Measurements from ENCODE around the gene CARM1.
"Not testable (repeated sequence)": the region's sequence is repeated elsewhere in the genome, so short reads cannot be mapped to it uniquely, and the experiment has no call there.

CARM1 gene

GRCh38 chr19:10946958-10947657 lies 75.8 kb downstream of the CARM1 start:
- TF ChIP-seq CTCF (IDR thresholded peaks at IDR 0.05; ENCODE audit: low read depth, low read length), result no peak
- Histone ChIP-seq H3K4me3 (ENCODE audit: low read depth, low read length) (no peak overlapping the region), H3K36me3 (no peaks in the 10 kb centered on the region), H3K9me3 (no peaks in the 10 kb centered on the region), H3K4me1 (peaks cover 5% of the 10 kb centered on the region), H3K27me3 (no peaks in the 10 kb centered on the region)
- DNase-seq, result no peak

GRCh38 chr19:10952809-10953208 lies 81.5 kb downstream of the CARM1 start:
- TF ChIP-seq CTCF (IDR thresholded peaks at IDR 0.05; ENCODE audit: low read depth, low read length), result no peak
- no peaks in the 10 kb centered on the region for H3K36me3 ChIP-seq
- no peak for DNase-seq
- no peak overlapping the region for H3K4me3 ChIP-seq (ENCODE audit: low read depth, low read length)
- H3K27me3 ChIP-seq, result no peaks in the 10 kb centered on the region
- H3K9me3 ChIP-seq, result no peaks in the 10 kb centered on the region
- no peaks in the 10 kb centered on the region for H3K4me1 ChIP-seq

- H3K9me3 ChIP-seq; H3K27me3 ChIP-seq; H3K36me3 ChIP-seq; H3K4me3 ChIP-seq (ENCODE audit: low read depth, low read length); H3K4me1 ChIP-seq; DNase-seq: not testable (repeated sequence)
Observed at GRCh38 chr19:10959277-10959968, 88.1 kb downstream of the CARM1 start.

- Histone ChIP-seq H3K4me1 (no peaks in the 10 kb centered on the region; the same call in 1 of the 2 replicates), H3K27me3 (no peaks in the 10 kb centered on the region), H3K9me3 (no peaks in the 10 kb centered on the region; the same call in 1 of the 2 replicates), H3K36me3 (peaks cover 10% of the 10 kb centered on the region), H3K4me3 (ENCODE audit: low read depth, low read length) (peak within 1 kb of the TSS; percentile 98)
- DNase-seq, result peak; percentile 98
- no peak for TF ChIP-seq CTCF (IDR thresholded peaks at IDR 0.05; ENCODE audit: low read depth, low read length)
Observed at GRCh38 chr19:10960314-10961072, 89.1 kb downstream of the CARM1 start, which contains the start of gene SMARCA4. Gene SMARCA4, plus strand, starts transcription at chr19:10961030. Its CDS starts 23,122 bp downstream, at chr19:10984152.

GRCh38 chr19:10961073-10961860 lies 89.9 kb downstream of the CARM1 start:
- DNase-seq, result peak; percentile 39
- no peak for TF ChIP-seq CTCF (IDR thresholded peaks at IDR 0.05; ENCODE audit: low read depth, low read length)
- H3K4me1 ChIP-seq, result no peaks in the 10 kb centered on the region; the same call in 1 of the 2 replicates
- H3K4me3 ChIP-seq (ENCODE audit: low read depth, low read length), result peak overlapping the region; percentile 98
- H3K27me3 ChIP-seq, result no peaks in the 10 kb centered on the region
- no peaks in the 10 kb centered on the region; the same call in 1 of the 2 replicates for H3K9me3 ChIP-seq
- H3K36me3 ChIP-seq, result peaks cover 14% of the 10 kb centered on the region

GRCh38 chr19:10962863-10963262 lies 91.5 kb downstream of the CARM1 start:
- DNase-seq, result no peak
- H3K4me1 ChIP-seq, result no peaks in the 10 kb centered on the region; the same call in 1 of the 2 replicates
- H3K36me3 ChIP-seq, result peaks cover 17% of the 10 kb centered on the region
- no peaks in the 10 kb centered on the region; the same call in 1 of the 2 replicates for H3K9me3 ChIP-seq
- peak overlapping the region; percentile 98; the same call in 1 of the 2 replicates for H3K4me3 ChIP-seq (ENCODE audit: low read depth, low read length)
- no peaks in the 10 kb centered on the region for H3K27me3 ChIP-seq
- no peak for TF ChIP-seq CTCF (IDR thresholded peaks at IDR 0.05; ENCODE audit: low read depth, low read length)

Measured in BE2C (cell line).